HG02678 (cell line): ENCODE data around the gene GNAQ.
"Not testable (repeated sequence)": the region's sequence is repeated elsewhere in the genome, so short reads cannot be mapped to it uniquely, and the experiment has no call there.

Source experiments
- ATAC-seq: cut with Tn5 transposase; IDR thresholded peaks from one replicate; pipeline ENCODE4 v1.9.1; 2021; ENCODE audit warnings: mild to moderate bottlenecking, moderate library complexity; ENCODE audit not compliant: unreplicated experiment

Gene GNAQ

GRCh38 chr9:78031444-78031892, at the start of gene GNAQ:
Gene GNAQ, minus strand, starts transcription at chr9:78031811. Its CDS starts 576 bp downstream, at chr9:78031235.
- ATAC-seq, result no peak

- no peak for ATAC-seq
Measured at GRCh38 chr9:78074385-78075291, 43.0 kb upstream of the GNAQ start.

- ATAC-seq, result no peak
Measured at GRCh38 chr9:78073722-78074121, 42.1 kb upstream of the GNAQ start.

GRCh38 chr9:78072586-78073199, 41.1 kb upstream of the GNAQ start:
- no peak for ATAC-seq

GRCh38 chr9:78070521-78070920, 38.9 kb upstream of the GNAQ start:
- ATAC-seq, result no peak

GRCh38 chr9:78064075-78064474, 32.5 kb upstream of the GNAQ start:
- no peak for ATAC-seq

GRCh38 chr9:78062710-78063109, 31.1 kb upstream of the GNAQ start:
- no peak for ATAC-seq

GRCh38 chr9:78054218-78054617, 22.6 kb upstream of the GNAQ start:
- ATAC-seq, result not testable (repeated sequence)

- no peak for ATAC-seq
Measured at GRCh38 chr9:78053627-78054026, 22.0 kb upstream of the GNAQ start.

GRCh38 chr9:78050421-78050820, 18.8 kb upstream of the GNAQ start:
- no peak for ATAC-seq

- no peak for ATAC-seq
Measured at GRCh38 chr9:78049484-78049883, 17.9 kb upstream of the GNAQ start.

- no peak for ATAC-seq
Measured at GRCh38 chr9:78047106-78047505, 15.5 kb upstream of the GNAQ start.

- ATAC-seq, result no peak
Measured at GRCh38 chr9:78046112-78046511, 14.5 kb upstream of the GNAQ start.

- ATAC-seq, result no peak
Measured at GRCh38 chr9:78044886-78045285, 13.3 kb upstream of the GNAQ start.

GRCh38 chr9:78044189-78044588, 12.6 kb upstream of the GNAQ start:
- no peak for ATAC-seq

- no peak for ATAC-seq
Measured at GRCh38 chr9:78041971-78042370, 10.4 kb upstream of the GNAQ start.

GRCh38 chr9:78040726-78041125, 9.1 kb upstream of the GNAQ start:
- ATAC-seq, result no peak

GRCh38 chr9:78038620-78039300, 7.1 kb upstream of the GNAQ start:
- ATAC-seq, result no peak

GRCh38 chr9:78035383-78035993, 3.9 kb upstream of the GNAQ start:
- no peak for ATAC-seq

GRCh38 chr9:78033870-78034269, 2.3 kb upstream of the GNAQ start:
- no peak for ATAC-seq
